Keratinocyte (primary cell): Measurements from ENCODE around the gene LDB2. TPM values are rescaled to one million over a fixed set of nuclear protein-coding genes. Genes with fewer than 3 reads are reported as not detected.

Source experiments
- DNase-seq: peaks from one replicate; pipeline ENCODE4 v3.0.0-alpha.2; 2011; ENCODE audit warnings: low read depth, missing footprints, low spot score
- FAIRE-seq: peaks from 2 replicates; lab custom pipeline; 2011; peaks lifted over from hg19 to GRCh38; lab: Jason Lieb, UNC
- H2AFZ ChIP-seq: 2 replicates; pipeline ENCODE4 v1.6.0; 2012; ENCODE audit warnings: low read length, control low read depth, inconsistent platforms; ENCODE audit not compliant: control insufficient read depth
- H3K27ac ChIP-seq: 2 replicates; pipeline ENCODE4 v1.5.1; 2011; ENCODE audit warnings: low read length; ENCODE audit not compliant: control insufficient read depth, insufficient read depth
- H3K27me3 ChIP-seq: 3 replicates; pipeline ENCODE4 v1.6.0; 2011; ENCODE audit warnings: low read length; ENCODE audit not compliant: control insufficient read depth, insufficient read depth; ENCODE audit errors: extremely low read depth
- H3K36me3 ChIP-seq, 2 experiments: 2 replicates in 1 of 2; 3 replicates in 1 of 2; pipeline ENCODE4 v1.5.1; 2011; ENCODE audit warnings: low read length in 2 of 2, mild to moderate bottlenecking in 1 of 2; ENCODE audit not compliant: control insufficient read depth in 2 of 2, insufficient read depth in 2 of 2; ENCODE audit errors: extremely low read depth in 1 of 2
- H3K4me1 ChIP-seq: 3 replicates; pipeline ENCODE4 v1.5.1; 2011; ENCODE audit warnings: low read length; ENCODE audit not compliant: control insufficient read depth, insufficient read depth; ENCODE audit errors: extremely low read depth
- H3K4me2 ChIP-seq: 3 replicates; pipeline ENCODE4 v1.6.0; 2011; ENCODE audit warnings: low read depth, low read length; ENCODE audit not compliant: control insufficient read depth, insufficient read depth; ENCODE audit errors: extremely low read depth
- H3K4me3 ChIP-seq, 3 experiments: fragments of 200-600 bp in 1 of 3; sonication (generic) in 1 of 3; 2 replicates in 2 of 3; 3 replicates in 1 of 3; pipeline ENCODE4 v1.5.1; 2011 to 2016; ENCODE audit warnings: low read length in 3 of 3, mild to moderate bottlenecking in 3 of 3, control low read depth in 2 of 3, inconsistent platforms in 1 of 3, low read depth in 1 of 3, mixed read lengths in 1 of 3, mixed run types in 1 of 3, moderate library complexity in 1 of 3; ENCODE audit not compliant: control insufficient read depth in 2 of 3, insufficient read depth in 2 of 3; ENCODE audit errors: extremely low read depth in 1 of 3
- H3K79me2 ChIP-seq: 2 replicates; pipeline ENCODE4 v1.6.0; 2012; ENCODE audit warnings: low read length; ENCODE audit not compliant: control insufficient read depth, insufficient read depth
- H3K9ac ChIP-seq: 3 replicates; pipeline ENCODE4 v1.6.0; 2011; ENCODE audit warnings: low read length; ENCODE audit not compliant: control insufficient read depth, insufficient read depth; ENCODE audit errors: extremely low read depth
- H3K9me1 ChIP-seq: 3 replicates; pipeline ENCODE4 v1.6.0; 2011; ENCODE audit warnings: low read length; ENCODE audit not compliant: control insufficient read depth, insufficient read depth; ENCODE audit errors: extremely low read depth
- H3K9me3 ChIP-seq: 2 replicates; pipeline ENCODE4 v1.5.1; 2012; ENCODE audit warnings: low read depth, low read length; ENCODE audit not compliant: control insufficient read depth
- H4K20me1 ChIP-seq: 3 replicates; pipeline ENCODE4 v1.6.0; 2011; ENCODE audit warnings: low read length; ENCODE audit not compliant: control insufficient read depth, insufficient read depth; ENCODE audit errors: extremely low read depth
- EZH2 ChIP-seq: IDR thresholded peaks from one replicate; pipeline ENCODE4 v1.6.1; 2012; ENCODE audit warnings: inconsistent platforms, mild to moderate bottlenecking, low read length, moderate library complexity
- dilution Hi-C: fragments of 300-500 bp; cut with MboI; formaldehyde crosslinking; loops from one replicate; pipeline ENCODE4 v1.7.0; 2020; ENCODE audit warnings: low sequenced_read_pairs; ENCODE audit not compliant: extremely low pct_ligation_motif_present
- polyA plus RNA-seq, 5 experiments: library from polyadenylated mRNA; depleted of rRNA in 3 of 5; stranded (reverse) in 3 of 5; stranded (forward) in 1 of 5; unstranded in 1 of 5; fragments of >200 nt; gene quantifications; 1 replicate in 1 of 5; 2 replicates in 3 of 5; 3 replicates in 1 of 5; pipeline versions ENCODE4 v1.2.1 to v1.2.3, GENCODE V29; 2011 to 2012; ENCODE audit warnings: missing spikeins in 2 of 5, low read depth in 1 of 5, low replicate concordance in 1 of 5
- TF ChIP-seq, protein P1 (sequence below), 3 experiments: IDR thresholded peaks in 1 of 3; conservative IDR thresholded peaks in 1 of 3; optimal IDR thresholded peaks in 1 of 3; 2 replicates in 2 of 3; 3 replicates in 1 of 3; pipeline versions ENCODE3 to v1.5.1; 2011; ENCODE audit warnings: low read length in 3 of 3, mild to moderate bottlenecking in 3 of 3, moderate library complexity in 2 of 3, control low read depth in 1 of 3, inconsistent platforms in 1 of 3; ENCODE audit not compliant: insufficient read depth in 2 of 3; ENCODE audit errors: extremely low read depth in 1 of 3

The LDB2 gene
- polyA plus RNA-seq, 1 donor (not counting 4 experiments of a cell fraction or from before 2014, with no cell fraction given) = not detected

DNA sequence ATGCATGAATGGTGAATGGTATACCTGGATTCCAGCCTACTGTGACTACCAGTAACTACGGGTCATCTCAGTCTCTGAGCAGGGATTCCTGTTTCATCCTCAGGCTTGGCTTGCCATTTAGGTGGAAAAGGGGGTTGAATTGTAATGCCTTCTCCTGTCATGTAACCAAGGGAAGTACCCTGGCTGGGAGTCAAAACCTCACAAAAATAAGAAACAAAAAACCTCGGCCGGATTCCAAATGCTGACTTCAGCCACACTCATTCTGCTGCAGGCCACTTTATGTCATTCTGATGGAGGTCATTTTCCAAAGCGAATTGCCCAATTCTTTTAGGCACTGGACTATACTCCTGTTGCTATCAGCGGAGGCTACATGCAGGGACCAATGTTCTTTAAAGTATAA is 324.7 kb downstream of the LDB2 start:
- H3K9ac ChIP-seq = no peak overlapping the region
- TF ChIP-seq EZH2 = no peak
- TF ChIP-seq, protein P1, sequence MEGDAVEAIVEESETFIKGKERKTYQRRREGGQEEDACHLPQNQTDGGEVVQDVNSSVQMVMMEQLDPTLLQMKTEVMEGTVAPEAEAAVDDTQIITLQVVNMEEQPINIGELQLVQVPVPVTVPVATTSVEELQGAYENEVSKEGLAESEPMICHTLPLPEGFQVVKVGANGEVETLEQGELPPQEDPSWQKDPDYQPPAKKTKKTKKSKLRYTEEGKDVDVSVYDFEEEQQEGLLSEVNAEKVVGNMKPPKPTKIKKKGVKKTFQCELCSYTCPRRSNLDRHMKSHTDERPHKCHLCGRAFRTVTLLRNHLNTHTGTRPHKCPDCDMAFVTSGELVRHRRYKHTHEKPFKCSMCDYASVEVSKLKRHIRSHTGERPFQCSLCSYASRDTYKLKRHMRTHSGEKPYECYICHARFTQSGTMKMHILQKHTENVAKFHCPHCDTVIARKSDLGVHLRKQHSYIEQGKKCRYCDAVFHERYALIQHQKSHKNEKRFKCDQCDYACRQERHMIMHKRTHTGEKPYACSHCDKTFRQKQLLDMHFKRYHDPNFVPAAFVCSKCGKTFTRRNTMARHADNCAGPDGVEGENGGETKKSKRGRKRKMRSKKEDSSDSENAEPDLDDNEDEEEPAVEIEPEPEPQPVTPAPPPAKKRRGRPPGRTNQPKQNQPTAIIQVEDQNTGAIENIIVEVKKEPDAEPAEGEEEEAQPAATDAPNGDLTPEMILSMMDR (optimal IDR thresholded peaks at IDR 0.05 in 1 of 3, IDR thresholded peaks at IDR 0.05 in 1 of 3, conservative IDR thresholded peaks at IDR 0.05 in 1 of 3; ENCODE audit: extremely low read depth in 1 of 3, insufficient read depth in 2 of 3, low read length in 3 of 3) = no peak
- H3K79me2 ChIP-seq = no peaks in the 10 kb centered on the region
- H3K4me2 ChIP-seq = no peak overlapping the region
- no peak overlapping the region for H3K27ac ChIP-seq
- FAIRE-seq = no peak
- no peak overlapping the region for H3K4me3 ChIP-seq
- no peaks in the 10 kb centered on the region for H3K9me3 ChIP-seq
- H3K9me1 ChIP-seq = no peaks in the 10 kb centered on the region
- no peaks in the 10 kb centered on the region for H3K36me3 ChIP-seq
- H2AFZ ChIP-seq = no peak overlapping the region
- H4K20me1 ChIP-seq = no peaks in the 10 kb centered on the region
- H3K4me1 ChIP-seq = no peaks in the 10 kb centered on the region
- dilution Hi-C loops = no loop called here
- H3K27me3 ChIP-seq = no peaks in the 10 kb centered on the region
- no peak for DNase-seq

DNA sequence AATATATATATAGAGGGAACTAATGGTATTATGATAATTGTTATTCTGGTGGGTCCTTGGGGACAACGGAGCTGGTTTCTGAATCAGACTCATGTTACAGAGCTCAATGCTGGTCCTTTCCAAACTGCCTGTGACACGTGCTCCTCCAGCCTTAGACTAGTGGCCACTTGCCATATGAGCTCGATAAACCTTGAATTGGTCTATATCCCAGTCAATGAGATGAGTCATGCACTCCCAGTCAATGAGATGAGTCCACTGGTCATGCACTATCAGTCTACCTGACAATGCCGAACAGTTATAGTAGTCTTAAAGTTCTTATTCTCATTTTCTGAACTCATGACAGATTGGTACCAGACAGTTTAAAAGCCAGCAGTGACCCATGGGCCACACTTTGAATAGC is 325.2 kb downstream of the LDB2 start:
- DNase-seq (no peak), FAIRE-seq (no peak)
- H3K4me2 ChIP-seq = no peak overlapping the region
- H4K20me1 ChIP-seq = no peaks in the 10 kb centered on the region
- no peaks in the 10 kb centered on the region for H3K79me2 ChIP-seq
- H3K4me3 ChIP-seq = no peak overlapping the region
- H3K4me1 ChIP-seq = no peaks in the 10 kb centered on the region
- H3K36me3 ChIP-seq = no peaks in the 10 kb centered on the region
- TF ChIP-seq, protein P1 (optimal IDR thresholded peaks at IDR 0.05 in 1 of 3, IDR thresholded peaks at IDR 0.05 in 1 of 3, conservative IDR thresholded peaks at IDR 0.05 in 1 of 3; ENCODE audit: extremely low read depth in 1 of 3, insufficient read depth in 2 of 3, low read length in 3 of 3) = no peak
- TF ChIP-seq EZH2 = no peak
- H3K27ac ChIP-seq = no peak overlapping the region
- no peak overlapping the region for H3K9ac ChIP-seq
- no peaks in the 10 kb centered on the region for H3K9me1 ChIP-seq
- H3K9me3 ChIP-seq = no peaks in the 10 kb centered on the region
- no peaks in the 10 kb centered on the region for H3K27me3 ChIP-seq
- dilution Hi-C loops = no loop called here
- H2AFZ ChIP-seq = no peak overlapping the region
